Tibial nerve (tissue), 4 donors: ENCODE data around the gene HAPSTR1. TPM values are rescaled to one million over a fixed set of nuclear protein-coding genes. Genes with fewer than 3 reads are reported as not detected.
"Not testable (repeated sequence)": the region's sequence is repeated elsewhere in the genome, so short reads cannot be mapped to it uniquely, and the experiment has no call there.

Experiments
- DNase-seq, 2 donors: peaks; one replicate each; pipeline ENCODE4 v3.0.0-alpha.2; 2019; ENCODE audit warnings: low spot score in 2 of 2
- H3K27ac ChIP-seq, 4 donors: fragments of 200-600 bp; sonication (generic) in 3 of 4; one replicate each; pipeline ENCODE4 v1.5.1; 2017 to 2019; ENCODE audit warnings: mild to moderate bottlenecking in 1 of 4
- H3K27me3 ChIP-seq, 2 donors: fragments of 200-600 bp; sonication (generic) in 1 of 2; one replicate each; pipeline versions ENCODE4 v1.5.1 to v1.6.0; 2017 to 2019
- H3K36me3 ChIP-seq, 3 donors: fragments of 200-600 bp; sonication (generic); one replicate each; pipeline ENCODE4 v1.5.1; 2018 to 2019
- H3K4me1 ChIP-seq, 4 donors: fragments of 200-600 bp; sonication (generic) in 3 of 4; one replicate each; pipeline ENCODE4 v1.5.1; 2017 to 2019
- H3K4me3 ChIP-seq, 4 donors: fragments of 200-600 bp; sonication (generic) in 3 of 4; one replicate each; pipeline ENCODE4 v1.5.1; 2017 to 2019; ENCODE audit warnings: mild to moderate bottlenecking in 1 of 4, moderate library complexity in 1 of 4
- H3K9me3 ChIP-seq, 4 donors: fragments of 200-600 bp; sonication (generic) in 3 of 4; one replicate each; pipeline ENCODE4 v1.5.1; 2017 to 2019
- EP300 ChIP-seq, 2 donors: sonication (generic); formaldehyde crosslinking; IDR thresholded peaks; one replicate each; pipeline ENCODE4 v1.6.1; 2017; ENCODE audit warnings: antibody characterized with exemption in 2 of 2, mild to moderate bottlenecking in 1 of 2
- POLR2A ChIP-seq, 2 donors: fragments of 450-650 bp; IDR thresholded peaks; one replicate each; pipeline ENCODE4 v1.6.1; 2017; ENCODE audit warnings: antibody characterized with exemption in 2 of 2, mild to moderate bottlenecking in 2 of 2, moderate library complexity in 2 of 2
- WGBS, 2 donors: methylation state at CpG; one replicate each; pipeline ENCODE4 v1.1.5; 2018; 5-methylcytosine and 5-hydroxymethylcytosine counted together
- total RNA-seq, 4 donors: library from RNA; depleted of rRNA; stranded (reverse); fragments of >200 nt; gene quantifications; one replicate each; pipeline ENCODE4 v1.1.0, GENCODE V29; 2016
- TF ChIP-seq, protein P1 (sequence below), 5 experiments: fragments of 200-600 bp in 3 of 5; fragments of 450-650 bp in 2 of 5; sonication (generic) in 3 of 5; IDR thresholded peaks; one replicate each; pipeline ENCODE4 v1.5.1; 2016 to 2019; ENCODE audit warnings: antibody characterized with exemption in 5 of 5, mild to moderate bottlenecking in 3 of 5, moderate library complexity in 2 of 5

HAPSTR1 gene, protein sequence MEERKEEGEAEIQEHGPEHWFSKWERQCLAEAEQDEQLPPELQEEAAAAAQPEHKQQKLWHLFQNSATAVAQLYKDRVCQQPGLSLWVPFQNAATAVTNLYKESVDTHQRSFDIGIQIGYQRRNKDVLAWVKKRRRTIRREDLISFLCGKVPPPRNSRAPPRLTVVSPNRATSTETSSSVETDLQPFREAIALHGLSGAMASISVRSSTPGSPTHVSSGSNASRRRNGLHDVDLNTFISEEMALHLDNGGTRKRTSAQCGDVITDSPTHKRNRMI
- 10 to 100 TPM; 39.9 to 54.3 (median 50.6) TPM for total RNA-seq

DNA sequence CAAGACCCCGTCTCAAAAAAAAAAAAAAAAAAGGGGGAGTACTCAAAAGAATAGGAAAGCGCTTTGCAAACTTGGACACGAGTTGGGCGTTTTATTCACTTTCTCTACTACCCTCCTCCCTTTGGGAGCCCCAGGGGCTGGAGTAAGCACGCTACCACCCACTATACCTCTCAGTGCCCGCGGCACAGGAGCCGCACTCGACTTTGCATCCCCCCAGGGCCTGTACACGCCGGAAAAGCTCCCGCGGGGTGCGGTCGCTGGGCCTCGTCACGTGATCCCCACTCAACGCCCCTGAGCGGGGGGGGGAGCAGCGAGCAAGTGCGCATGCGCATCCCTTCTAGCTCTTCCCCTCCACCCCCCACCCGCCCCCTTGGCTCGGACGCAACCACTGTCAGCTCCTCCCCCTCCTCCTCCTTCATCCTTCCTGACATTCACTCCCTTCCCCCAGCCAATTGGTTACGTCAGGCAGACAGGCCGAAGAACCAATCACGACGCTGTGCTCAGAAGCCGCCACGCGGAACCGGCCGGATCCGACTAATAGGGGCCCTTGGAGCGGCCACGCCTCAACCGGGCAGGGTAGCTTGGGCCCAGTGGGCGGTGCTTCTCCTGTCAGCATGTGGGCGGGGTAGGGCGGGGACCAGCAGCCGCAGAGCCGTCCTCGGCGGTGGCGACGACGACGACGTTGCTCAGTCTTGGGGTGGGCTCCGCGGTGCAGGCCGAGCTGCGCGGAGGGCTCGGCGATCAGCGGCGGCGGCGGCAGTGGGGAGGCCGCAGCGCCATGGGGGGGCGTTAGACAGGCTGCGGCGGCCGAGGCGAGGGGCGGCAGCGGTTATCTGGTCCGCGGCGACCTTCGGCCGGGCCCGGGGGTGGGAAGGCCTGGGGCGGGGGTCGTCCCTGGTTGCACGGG, at the start of gene HAPSTR1:
HAPSTR1 (plus strand) TSS at position 685 of the 907 bp plus-strand sequence. CDS start 401 bp downstream, outside the sequence.
- H3K36me3 ChIP-seq: peaks cover 0 to 5% (median 0%) of the 10 kb centered on the region in 3 donors
- H3K4me1 ChIP-seq: peaks cover 3 to 42% (median 31%) of the 10 kb centered on the region in 4 donors
- peak within 1 kb of the TSS; percentile 93 to 100 (median 98) for H3K27ac ChIP-seq
- peak; percentile 99 to 100 for DNase-seq
- no peaks in the 10 kb centered on the region for H3K9me3 ChIP-seq
- TF ChIP-seq, protein P1, sequence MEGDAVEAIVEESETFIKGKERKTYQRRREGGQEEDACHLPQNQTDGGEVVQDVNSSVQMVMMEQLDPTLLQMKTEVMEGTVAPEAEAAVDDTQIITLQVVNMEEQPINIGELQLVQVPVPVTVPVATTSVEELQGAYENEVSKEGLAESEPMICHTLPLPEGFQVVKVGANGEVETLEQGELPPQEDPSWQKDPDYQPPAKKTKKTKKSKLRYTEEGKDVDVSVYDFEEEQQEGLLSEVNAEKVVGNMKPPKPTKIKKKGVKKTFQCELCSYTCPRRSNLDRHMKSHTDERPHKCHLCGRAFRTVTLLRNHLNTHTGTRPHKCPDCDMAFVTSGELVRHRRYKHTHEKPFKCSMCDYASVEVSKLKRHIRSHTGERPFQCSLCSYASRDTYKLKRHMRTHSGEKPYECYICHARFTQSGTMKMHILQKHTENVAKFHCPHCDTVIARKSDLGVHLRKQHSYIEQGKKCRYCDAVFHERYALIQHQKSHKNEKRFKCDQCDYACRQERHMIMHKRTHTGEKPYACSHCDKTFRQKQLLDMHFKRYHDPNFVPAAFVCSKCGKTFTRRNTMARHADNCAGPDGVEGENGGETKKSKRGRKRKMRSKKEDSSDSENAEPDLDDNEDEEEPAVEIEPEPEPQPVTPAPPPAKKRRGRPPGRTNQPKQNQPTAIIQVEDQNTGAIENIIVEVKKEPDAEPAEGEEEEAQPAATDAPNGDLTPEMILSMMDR (IDR thresholded peaks at IDR 0.05): peak in 1 of 5 experiments; percentile 34
- TF ChIP-seq POLR2A (IDR thresholded peaks at IDR 0.05): peak; percentile 94 to 97
- peak; percentile 13 to 98 for TF ChIP-seq EP300 (IDR thresholded peaks at IDR 0.05)
- peak within 1 kb of the TSS; percentile 81 to 99 (median 96) for H3K4me3 ChIP-seq
- H3K27me3 ChIP-seq: no peaks in the 10 kb centered on the region
- WGBS, 2 donors: 0 to 1% methylated on average over 33 to 49 of the region's 79 CpGs

DNA sequence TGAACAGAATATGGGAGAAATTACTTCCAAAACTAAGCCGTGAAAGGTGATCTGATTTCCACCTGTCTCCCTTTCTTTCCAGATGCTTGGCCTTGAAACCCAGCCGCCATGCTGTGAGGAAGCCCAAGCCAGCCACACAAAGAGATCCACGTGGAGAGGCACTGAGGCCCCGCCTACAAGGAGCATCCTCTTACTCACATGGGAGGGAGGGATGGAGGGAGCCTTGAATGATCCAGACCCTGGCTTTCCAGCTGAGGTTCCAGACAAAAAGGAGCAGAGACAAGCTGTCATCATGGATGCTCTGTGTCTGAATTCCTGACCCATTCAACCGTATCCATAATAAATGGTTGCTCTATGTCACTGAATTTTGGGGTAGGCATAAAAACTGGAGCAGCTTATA, 48.9 kb upstream of the HAPSTR1 start:
- WGBS, 2 donors: 76 to 78% methylated on average over 5 of the region's 5 CpGs
- DNase-seq: no peak
- no peak overlapping the region for H3K4me3 ChIP-seq
- TF ChIP-seq, protein P1 (IDR thresholded peaks at IDR 0.05): no peak
- TF ChIP-seq POLR2A (IDR thresholded peaks at IDR 0.05): no peak
- TF ChIP-seq EP300 (IDR thresholded peaks at IDR 0.05): no peak
- H3K27me3 ChIP-seq: no peaks in the 10 kb centered on the region
- no peaks in the 10 kb centered on the region for H3K36me3 ChIP-seq
- H3K4me1 ChIP-seq: peaks cover 0 to 5% (median 0%) of the 10 kb centered on the region in 4 donors
- H3K27ac ChIP-seq: no peak overlapping the region
- H3K9me3 ChIP-seq: peaks cover 0 to 24% (median 0%) of the 10 kb centered on the region in 4 donors

DNA sequence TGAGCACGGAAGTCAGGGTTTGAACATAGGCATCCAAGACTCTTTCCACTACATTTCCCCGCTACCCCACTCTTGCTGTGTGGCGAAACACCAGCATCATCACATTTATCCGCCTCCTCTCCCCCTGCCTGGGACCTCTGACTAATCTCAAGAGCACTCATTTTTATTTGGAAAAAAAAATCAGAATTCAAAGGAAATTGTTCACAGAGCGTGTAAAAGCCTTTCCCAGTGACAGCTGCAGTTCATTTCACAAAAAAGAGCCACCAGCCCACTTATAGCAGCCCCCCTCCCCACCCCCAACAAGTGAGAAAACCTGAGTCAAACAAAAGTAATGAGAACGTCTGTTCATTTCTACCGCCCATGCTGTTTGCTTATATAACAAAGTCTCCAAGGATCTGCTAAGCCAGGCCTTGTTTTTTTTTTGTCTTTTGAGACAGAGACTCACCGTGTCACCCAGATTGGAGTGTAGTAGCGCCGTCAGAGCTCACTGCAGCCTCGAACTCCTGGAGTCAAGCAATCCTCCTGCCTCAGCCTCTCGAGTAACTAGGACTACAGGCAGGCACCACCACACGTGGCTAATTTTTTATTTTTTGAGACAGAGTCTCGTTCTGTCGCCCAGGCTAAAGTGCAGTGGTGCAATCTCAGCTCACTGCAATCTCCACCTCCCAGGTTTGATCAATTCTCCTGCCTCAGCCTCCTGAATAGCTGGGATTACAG, 48.3 kb upstream of the HAPSTR1 start:
- WGBS, 2 donors: 65 to 73% methylated on average over 15 of the region's 15 CpGs
- H3K9me3 ChIP-seq: peaks cover 0 to 29% (median 0%) of the 10 kb centered on the region in 4 donors
- no peak for TF ChIP-seq POLR2A (IDR thresholded peaks at IDR 0.05)
- no peak for TF ChIP-seq EP300 (IDR thresholded peaks at IDR 0.05)
- TF ChIP-seq, protein P1 (IDR thresholded peaks at IDR 0.05): no peak
- no peak overlapping the region for H3K27ac ChIP-seq
- no peaks in the 10 kb centered on the region for H3K27me3 ChIP-seq
- no peaks in the 10 kb centered on the region for H3K36me3 ChIP-seq
- H3K4me1 ChIP-seq: peaks cover 0 to 11% (median 1%) of the 10 kb centered on the region in 4 donors
- no peak overlapping the region for H3K4me3 ChIP-seq
- DNase-seq: no peak

DNA sequence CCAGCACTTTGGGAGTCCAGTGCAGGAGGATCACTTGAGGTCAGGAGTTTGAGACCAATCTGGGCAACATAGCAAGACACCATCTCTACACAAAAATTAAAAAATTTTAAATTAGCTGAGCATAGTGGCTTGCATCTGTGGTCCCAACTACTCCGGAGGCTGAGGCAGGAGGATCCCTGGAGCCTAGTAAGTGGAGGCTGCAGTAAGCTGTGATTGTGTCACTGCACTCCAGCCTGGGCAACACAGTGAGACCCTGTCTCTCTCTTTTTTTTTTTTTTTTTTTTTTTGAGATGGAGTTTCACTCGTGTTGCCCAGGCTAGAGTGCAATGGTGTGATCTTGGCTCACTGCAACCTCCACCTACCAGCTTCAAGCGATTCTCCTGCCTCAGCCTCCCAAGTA, 45.9 kb upstream of the HAPSTR1 start:
- H3K36me3 ChIP-seq, DNase-seq, H3K27me3 ChIP-seq, H3K27ac ChIP-seq, H3K4me3 ChIP-seq: not testable (repeated sequence)
- 53 to 85% methylated on average over 2 to 3 of the region's 3 CpGs for WGBS, 2 donors
- Histone ChIP-seq H3K9me3 (peaks cover 0 to 29% (median 0%) of the 10 kb centered on the region in 4 donors), H3K4me1 (peaks cover 0 to 14% (median 3%) of the 10 kb centered on the region in 4 donors)

DNA sequence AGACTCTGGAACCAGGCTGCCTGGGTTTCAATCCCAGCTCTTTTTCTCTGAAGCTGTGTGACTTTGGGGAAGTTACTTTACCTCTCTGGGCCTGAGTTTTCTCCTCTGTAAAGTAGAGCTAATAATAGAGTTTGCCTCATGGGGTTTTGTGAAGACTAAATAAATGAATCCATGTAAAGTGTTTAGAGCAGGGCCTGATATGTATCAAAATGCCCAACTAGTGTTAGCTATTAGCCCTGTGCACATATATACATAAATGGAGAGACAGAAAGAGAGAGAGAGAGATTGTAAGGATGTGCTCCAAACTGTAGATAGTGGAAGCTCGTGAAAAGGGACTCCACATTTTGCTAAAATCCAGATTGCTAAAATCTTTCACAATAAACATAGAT, 44.8 kb upstream of the HAPSTR1 start:
- no peak overlapping the region for H3K27ac ChIP-seq
- no peak for DNase-seq
- no peaks in the 10 kb centered on the region for H3K36me3 ChIP-seq
- H3K9me3 ChIP-seq: peaks cover 0 to 29% (median 0%) of the 10 kb centered on the region in 4 donors
- TF ChIP-seq EP300 (IDR thresholded peaks at IDR 0.05): no peak
- TF ChIP-seq, protein P1 (IDR thresholded peaks at IDR 0.05): no peak
- TF ChIP-seq POLR2A (IDR thresholded peaks at IDR 0.05): no peak
- whole genome bisulfite sequencing, 2 donors: 94 to 97% methylated on average over 1 of the region's 1 CpG
- peaks cover 0 to 14% (median 3%) of the 10 kb centered on the region in 4 donors for H3K4me1 ChIP-seq
- H3K27me3 ChIP-seq: no peaks in the 10 kb centered on the region
- H3K4me3 ChIP-seq: no peak overlapping the region
